Anterior cingulate cortex (tissue), 58 donors: ENCODE measurements around the gene IRF4.

Source experiments
- DNase-seq, 58 donors: peaks; one replicate each; lab custom pipeline; 2025; lab: John Stamatoyannopoulos, UW

The IRF4 gene

DNA sequence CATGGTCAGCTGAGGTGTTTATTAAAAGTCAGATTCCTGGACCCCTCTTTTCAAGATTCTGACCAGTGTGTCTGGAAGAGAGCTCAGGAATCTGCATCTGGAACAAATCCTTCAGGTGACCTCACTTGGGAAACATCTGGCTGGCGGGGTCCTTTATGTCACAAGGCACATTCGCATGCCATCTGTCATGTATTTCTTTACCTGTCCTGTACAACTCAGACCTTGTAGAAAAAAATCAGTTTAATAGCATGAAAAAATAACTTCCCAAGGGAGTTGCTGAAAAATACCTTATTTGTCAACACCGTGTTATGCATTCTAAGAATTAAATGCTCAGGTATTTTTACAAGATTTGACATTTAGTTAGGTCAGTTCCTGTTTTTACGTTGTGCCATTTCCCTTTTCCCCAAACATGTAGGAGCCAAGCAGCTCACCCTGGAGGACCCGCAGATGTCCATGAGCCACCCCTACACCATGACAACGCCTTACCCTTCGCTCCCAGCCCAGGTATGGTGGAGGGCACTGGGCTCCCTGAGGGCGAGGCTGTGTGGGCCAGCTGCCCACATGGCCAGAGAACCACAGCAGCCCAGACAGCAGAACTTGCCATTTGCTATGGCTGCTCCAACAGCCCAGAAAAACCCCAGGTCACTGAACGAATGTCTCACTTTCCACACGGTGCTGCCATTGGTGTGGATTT, 4.0 kb downstream of the IRF4 start:
- no peak for DNase-seq

DNA sequence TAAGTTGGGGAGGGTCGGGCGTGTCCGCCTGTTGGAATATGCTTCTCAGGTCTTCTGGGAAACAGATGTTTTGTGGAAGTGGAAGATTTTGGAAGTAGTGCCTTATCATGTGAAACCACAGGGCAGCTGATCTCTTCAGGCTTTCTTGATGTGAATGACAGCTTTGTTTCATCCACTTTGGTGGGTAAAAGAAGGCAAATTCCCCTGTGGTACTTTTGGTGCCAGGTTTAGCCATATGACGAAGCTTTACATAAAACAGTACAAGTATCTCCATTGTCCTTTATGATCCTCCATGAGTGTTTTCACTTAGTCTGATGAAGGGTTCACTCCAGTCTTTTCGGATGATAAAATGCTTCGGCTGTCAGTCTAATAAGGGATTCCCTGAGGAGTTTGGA, 4.6 kb downstream of the IRF4 start:
- DNase-seq: no peak

DNA sequence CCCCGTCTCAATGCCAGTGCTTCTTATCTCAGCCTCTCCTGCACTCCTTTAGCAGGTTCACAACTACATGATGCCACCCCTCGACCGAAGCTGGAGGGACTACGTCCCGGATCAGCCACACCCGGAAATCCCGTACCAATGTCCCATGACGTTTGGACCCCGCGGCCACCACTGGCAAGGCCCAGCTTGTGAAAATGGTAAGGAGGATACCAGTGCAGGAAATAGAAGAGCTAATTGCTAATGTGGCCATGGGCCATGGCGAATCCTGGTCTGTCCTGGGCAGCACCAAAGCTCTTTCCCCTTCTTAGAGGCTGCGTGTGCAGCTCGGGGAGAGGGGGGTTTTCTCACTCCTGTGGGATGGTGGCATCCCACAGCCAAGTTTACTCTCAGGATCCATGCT, 5.5 kb downstream of the IRF4 start:
- no peak for DNase-seq

DNA sequence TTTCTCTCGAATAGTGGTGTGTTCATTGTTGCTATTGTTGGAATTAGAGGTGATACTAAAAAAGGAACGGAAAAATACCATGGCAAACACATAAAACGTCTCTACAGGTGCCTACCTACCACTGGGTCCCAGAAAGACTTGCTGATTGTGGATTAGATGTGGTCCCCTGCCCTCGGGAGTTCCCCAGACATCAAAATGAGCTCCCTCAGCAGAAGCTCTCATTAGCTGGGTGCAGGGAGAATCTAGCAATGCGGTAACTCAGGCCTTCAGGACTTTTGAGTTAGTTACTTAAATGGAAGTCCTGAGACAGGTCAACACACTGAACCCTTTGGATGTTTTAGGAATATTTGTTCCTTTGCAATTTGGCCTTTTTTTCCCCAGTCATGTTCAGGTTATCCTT, 6.1 kb downstream of the IRF4 start:
- DNase-seq: no peak

DNA sequence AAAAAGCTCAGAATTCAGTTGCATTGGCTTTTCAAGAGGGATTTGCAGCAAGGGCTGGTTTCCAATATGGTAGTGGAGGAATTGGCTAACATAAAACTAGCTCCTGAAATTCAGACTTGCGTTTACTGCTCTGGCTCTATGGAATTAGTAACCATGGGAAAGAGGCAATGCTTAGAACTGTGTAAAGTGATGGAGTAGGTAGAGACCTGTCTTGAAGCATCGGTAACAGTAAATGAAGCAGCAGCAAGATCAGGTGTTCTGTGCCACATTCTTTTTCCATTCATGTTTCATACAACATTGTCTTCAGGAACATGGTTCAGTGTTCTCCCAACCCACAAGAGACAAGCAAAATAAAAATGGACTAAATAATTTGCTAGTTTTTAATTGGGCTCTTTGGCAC, 6.5 kb downstream of the IRF4 start:
- no peak for DNase-seq

DNA sequence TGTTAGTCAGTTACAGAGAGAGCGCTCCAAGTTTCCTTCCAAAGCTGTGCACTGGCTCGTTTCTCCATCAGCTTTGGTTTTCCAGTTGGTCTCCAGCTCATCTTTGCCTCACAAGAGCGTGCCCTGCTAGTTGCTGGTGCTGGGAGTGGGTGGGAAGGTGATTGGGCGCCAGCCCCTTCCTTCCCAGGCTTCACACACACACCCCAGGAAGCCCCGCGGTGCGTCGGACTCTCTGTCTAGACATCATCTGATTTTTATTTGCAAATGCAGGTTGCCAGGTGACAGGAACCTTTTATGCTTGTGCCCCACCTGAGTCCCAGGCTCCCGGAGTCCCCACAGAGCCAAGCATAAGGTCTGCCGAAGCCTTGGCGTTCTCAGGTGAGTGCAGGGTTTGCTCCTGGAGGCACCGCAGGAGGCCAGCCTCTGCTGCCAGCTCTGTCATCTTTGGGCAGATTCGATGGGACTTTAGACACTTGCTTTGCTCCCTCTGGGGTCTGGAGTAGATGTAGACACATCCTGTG, 7.1 kb downstream of the IRF4 start:
- no peak for DNase-seq

DNA sequence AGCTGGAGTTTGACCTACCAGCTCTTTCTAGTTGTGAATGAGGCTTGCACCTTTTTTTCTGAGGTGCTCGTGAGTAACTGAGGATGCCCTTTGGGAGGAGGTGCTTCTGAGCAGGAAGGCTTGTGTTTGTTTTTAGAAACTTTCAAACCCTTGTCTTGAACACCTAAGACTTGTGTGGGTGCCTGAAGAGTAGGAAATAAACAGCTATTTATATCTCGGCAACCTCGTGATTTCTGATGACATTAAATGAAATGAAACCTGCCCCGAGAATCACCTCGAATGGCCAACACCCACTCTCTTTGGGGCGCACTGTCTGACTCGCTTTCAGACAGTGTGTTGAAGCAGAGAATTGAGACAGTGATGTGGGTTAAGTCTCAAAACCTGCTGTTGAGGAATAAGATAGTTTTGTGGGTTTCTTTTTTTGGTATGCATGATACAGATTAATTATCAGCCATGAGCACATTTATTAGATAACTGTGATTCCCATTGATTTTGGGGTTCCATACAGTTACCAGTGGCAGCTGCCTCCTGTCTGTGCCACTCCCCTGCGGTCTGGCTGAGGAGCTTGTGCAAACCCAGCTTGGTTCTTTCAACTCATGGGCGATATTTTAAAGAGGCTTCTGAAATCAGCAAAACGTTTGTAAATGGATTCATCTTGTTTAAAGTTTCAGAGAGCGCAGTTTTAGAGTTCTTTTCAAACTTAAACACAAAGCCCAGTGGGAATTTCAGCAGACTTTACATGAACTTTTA, 8.4 kb downstream of the IRF4 start:
- no peak for DNase-seq

DNA sequence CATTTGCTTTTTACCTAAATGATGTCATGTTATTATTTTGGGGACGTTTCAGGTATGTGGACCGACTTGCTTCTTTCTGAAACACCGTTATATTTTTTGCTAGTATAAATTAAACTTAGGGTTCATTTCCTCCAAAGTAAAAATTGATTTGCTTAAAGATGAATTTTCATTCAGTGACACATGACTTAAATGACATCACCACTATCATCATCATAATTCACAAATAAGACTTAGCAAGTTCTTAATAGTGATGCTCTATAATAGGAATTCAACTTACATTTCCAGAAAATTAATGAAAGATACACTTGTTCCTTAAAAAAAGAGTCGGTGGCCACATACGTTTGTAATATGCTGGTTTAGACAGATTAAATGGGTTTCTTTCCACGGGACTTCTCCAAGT, 9.3 kb downstream of the IRF4 start:
- DNase-seq: no peak

DNA sequence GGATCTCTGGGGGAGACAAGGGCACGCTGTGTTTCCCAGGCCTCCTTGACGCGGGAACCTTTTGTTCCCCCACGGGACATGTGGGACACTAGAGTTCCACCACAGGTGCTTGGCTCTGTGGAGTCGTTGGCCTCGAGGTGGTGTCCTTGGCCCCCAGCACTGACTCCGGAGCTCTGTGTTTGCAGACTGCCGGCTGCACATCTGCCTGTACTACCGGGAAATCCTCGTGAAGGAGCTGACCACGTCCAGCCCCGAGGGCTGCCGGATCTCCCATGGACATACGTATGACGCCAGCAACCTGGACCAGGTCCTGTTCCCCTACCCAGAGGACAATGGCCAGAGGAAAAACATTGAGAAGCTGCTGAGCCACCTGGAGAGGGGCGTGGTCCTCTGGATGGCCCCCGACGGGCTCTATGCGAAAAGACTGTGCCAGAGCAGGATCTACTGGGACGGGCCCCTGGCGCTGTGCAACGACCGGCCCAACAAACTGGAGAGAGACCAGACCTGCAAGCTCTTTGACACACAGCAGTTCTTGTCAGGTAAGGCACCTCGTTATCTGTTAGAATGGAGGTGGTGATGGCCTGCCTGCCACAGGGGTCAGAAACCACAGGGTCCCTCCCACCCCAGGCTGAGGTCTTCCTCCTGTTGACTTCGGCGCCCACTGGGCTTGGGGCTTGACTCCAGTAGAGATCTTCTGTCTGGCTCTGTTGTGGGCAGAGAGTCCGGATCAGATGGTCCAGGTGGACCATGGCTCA, 9.9 kb downstream of the IRF4 start:
- DNase-seq: no peak

DNA sequence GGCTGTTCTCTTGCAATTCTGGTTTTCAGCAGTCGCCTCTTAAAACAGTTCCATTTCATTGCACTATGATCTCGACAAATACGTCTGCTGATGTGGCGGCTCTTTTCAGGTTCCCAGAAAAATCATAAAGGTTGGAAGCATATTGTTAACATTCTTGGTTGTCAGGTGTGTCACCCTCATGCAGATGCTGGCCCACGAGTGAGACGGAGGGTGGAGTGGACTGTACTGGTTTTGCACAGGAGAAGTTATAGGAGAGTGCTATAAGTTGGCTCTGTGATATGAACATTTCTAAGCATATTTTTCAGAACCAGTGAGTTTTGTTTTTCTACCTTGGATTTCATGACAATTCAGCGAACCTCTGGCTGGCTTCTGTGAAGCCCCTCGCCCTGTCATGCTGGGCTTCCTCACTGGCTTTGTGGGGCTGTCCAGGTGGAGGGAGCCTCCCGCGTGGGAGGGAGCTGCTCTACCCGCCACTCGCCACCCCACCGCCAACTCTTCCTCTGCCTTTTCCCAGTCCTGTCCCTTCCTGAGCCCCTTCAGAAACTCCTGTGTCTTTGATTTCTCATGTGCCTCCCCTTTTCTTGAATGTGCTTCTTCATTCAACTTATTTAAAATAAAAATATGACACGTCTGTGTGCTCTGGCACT, 10.6 kb downstream of the IRF4 start:
- no peak for DNase-seq

DNA sequence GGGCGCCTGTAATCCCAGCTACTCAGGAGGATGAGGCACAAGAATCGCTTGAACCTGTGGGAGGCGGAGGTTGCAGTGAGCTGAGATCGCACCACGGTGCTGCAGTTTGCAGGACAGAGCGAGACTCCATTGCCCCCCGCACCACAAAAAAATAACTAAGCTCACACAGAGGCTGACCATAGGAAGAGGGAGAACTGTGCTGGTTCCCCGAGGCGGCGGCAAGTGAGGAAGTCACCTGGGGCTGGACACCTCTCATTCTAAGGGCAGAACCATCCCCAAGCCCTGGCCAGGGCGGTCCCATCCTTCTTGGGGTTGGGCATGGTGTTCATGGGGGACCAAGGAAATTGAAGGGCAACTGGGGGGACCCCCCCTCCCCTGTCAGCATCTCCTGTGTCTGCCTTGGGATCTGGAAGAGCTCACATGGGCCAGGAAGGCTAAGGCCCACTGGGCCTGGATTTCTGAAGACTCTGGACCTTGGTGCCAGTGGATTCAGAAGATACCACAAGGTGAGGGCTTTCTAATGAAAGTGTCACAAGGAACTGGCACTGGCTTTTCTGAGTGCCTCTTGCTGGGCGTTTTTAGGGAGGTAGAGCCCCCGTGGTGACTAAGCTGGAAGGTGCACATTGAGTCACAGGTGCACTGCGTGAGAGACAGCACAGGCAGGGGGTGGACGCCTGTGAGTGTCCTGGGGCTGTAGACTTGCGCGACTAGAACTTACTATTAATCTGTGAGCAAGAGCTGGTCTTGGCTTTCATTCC, 11.5 kb downstream of the IRF4 start:
- DNase-seq: no peak

DNA sequence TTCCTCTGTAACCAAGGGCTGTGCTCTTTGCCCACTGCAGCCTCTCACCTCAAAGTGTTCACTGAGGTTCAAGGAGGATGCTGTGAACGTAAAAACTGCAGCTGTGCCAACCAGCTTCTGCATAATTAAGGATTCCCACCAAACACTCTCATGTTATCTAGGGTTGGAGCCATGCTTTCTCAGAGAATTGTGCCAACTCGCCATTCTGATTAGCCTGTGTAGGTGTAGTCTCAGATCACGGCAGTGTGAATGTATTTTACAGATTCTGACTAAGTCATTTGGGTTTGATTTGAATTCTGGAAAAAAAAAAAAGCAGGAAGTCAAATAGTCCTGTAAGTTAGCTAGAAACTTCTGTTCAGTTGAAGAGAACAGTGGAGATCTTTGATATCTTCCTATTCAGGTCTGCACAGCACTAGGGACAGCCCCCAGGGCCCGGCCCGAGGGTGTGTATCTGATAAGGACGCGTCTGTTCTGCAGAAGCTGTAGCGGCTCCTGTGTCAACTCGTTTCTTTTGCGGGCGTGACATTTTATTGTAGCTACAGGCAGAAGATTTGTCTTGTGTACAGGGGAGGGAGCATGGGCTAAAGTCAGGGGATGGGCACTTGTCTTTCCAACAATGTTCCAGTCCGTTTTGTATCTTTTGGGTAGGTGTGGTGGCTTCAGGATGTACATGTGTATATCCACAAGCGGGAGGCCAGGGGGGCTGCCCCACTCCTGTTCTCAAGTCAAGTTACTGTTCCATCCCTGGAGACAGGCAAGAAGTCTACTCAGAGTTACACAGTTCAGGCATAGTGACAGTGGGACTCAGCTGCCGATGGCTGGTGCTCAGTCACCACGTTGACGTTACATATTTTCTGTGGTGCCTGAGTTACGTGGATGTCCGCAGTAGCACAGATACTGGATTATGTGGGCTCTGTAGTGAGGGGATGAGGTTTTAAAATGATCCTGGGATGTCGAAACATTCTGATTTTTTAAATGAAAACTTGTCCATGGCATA, 12.4 kb downstream of the IRF4 start:
- DNase-seq: no peak

DNA sequence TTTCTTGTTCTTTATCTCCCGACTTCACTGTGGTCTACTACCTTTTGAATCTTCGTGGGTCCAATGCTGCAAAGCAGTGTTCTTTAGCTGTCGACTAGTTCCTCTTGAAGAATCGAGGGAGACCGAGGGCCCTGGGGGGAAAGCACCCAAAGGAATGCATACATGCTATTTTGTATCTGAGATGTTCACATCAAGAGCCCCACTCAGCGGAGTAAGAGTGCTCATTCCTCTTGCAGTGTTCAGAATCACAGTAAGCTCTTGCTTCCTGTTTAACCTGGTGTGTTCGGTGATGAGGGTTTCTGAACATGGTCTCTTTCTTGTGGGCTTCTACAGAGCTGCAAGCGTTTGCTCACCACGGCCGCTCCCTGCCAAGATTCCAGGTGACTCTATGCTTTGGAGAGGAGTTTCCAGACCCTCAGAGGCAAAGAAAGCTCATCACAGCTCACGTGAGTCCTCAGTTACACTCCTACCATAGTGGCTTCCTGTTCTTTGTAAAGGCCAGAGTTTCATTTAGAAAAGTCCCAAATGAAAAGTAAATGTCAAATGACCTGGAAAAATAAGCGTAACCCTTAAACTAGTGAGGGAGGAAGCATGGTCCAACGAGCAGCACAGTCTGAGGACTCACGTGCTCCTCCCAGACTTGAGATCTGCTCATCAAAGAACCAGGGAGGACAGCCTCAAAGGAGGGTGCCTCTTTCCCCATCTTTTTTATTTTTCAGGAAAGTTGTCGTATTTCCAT, 13.3 kb downstream of the IRF4 start:
- no peak for DNase-seq

DNA sequence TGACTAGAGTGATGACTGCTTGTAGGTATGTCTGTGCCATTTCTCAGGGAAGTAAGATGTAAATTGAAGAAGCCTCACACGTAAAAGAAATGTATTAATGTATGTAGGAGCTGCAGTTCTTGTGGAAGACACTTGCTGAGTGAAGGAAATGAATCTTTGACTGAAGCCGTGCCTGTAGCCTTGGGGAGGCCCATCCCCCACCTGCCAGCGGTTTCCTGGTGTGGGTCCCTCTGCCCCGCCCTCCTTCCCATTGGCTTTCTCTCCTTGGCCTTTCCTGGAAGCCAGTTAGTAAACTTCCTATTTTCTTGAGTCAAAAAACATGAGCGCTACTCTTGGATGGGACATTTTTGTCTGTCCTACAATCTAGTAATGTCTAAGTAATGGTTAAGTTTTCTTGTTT, 16.6 kb downstream of the IRF4 start:
- DNase-seq: no peak

DNA sequence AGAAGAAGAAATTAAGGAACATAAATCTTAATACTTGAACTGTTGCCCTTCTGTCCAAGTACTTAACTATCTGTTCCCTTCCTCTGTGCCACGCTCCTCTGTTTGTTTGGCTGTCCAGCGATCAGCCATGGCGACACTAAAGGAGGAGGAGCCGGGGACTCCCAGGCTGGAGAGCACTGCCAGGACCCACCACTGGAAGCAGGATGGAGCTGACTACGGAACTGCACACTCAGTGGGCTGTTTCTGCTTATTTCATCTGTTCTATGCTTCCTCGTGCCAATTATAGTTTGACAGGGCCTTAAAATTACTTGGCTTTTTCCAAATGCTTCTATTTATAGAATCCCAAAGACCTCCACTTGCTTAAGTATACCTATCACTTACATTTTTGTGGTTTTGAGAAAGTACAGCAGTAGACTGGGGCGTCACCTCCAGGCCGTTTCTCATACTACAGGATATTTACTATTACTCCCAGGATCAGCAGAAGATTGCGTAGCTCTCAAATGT, 17.1 kb downstream of the IRF4 start:
- DNase-seq: no peak

DNA sequence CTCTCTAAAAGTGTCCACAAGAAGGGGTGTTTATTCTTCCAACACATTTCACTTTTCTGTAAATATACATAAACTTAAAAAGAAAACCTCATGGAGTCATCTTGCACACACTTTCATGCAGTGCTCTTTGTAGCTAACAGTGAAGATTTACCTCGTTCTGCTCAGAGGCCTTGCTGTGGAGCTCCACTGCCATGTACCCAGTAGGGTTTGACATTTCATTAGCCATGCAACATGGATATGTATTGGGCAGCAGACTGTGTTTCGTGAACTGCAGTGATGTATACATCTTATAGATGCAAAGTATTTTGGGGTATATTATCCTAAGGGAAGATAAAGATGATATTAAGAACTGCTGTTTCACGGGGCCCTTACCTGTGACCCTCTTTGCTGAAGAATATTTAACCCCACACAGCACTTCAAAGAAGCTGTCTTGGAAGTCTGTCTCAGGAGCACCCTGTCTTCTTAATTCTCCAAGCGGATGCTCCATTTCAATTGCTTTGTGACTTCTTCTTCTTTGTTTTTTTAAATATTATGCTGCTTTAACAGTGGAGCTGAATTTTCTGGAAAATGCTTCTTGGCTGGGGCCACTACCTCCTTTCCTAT, 17.9 kb downstream of the IRF4 start:
- DNase-seq: no peak

DNA sequence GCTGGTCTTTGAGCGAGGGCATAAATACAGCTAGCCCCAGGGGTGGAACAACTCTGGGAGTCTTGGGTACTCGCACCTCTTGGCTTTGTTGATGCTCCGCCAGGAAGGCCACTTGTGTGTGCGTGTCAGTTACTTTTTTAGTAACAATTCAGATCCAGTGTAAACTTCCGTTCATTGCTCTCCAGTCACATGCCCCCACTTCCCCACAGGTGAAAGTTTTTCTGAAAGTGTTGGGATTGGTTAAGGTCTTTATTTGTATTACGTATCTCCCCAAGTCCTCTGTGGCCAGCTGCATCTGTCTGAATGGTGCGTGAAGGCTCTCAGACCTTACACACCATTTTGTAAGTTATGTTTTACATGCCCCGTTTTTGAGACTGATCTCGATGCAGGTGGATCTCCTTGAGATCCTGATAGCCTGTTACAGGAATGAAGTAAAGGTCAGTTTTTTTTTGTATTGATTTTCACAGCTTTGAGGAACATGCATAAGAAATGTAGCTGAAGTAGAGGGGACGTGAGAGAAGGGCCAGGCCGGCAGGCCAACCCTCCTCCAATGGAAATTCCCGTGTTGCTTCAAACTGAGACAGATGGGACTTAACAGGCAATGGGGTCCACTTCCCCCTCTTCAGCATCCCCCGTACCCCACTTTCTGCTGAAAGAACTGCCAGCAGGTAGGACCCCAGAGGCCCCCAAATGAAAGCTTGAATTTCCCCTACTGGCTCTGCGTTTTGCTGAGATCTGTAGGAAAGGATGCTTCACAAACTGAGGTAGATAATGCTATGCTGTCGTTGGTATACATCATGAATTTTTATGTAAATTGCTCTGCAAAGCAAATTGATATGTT, 19.2 kb downstream of the IRF4 start:
- no peak for DNase-seq
